GM21717 (cell line): ENCODE data around the gene CPSF2.
"Not testable (repeated sequence)": the region's sequence is repeated elsewhere in the genome, so short reads cannot be mapped to it uniquely, and the experiment has no call there.

Source experiments
- ATAC-seq: cut with Tn5 transposase; IDR thresholded peaks from one replicate; pipeline ENCODE4 v1.9.1; 2021; ENCODE audit warnings: mild to moderate bottlenecking, moderate library complexity; ENCODE audit not compliant: unreplicated experiment

The CPSF2 gene

DNA sequence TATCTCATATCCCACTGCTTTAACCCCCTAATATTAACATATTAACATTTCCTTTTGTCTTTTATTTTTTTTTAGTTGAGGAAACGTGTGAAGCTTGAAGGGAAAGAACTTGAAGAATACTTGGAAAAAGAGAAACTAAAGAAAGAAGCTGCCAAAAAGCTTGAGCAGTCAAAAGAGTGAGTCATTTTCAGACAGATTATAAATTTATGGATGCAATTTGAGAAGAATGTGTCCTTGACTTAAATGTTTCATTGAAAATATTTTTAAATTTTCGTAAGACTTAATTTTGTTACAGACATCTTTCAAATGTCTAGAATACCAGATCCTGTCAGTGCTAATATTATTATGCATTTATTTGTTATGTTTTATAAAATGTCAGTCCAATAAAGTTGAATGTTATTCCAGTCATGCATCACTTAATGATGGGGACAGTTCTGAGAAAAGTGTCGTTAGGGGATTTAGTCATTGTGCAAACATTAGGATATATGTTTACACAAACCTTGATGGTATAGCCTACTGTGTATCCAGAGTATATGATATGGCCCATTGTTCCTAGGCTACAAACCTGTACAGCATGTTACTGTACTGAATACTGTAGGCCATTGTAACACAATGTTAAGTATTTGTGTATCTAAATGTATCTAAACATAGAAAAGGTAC, 32.6 kb downstream of the CPSF2 start:
- ATAC-seq = no peak

GRCh38 chr14:92160619-92161018, 38.9 kb downstream of the CPSF2 start:
- ATAC-seq = no peak

DNA sequence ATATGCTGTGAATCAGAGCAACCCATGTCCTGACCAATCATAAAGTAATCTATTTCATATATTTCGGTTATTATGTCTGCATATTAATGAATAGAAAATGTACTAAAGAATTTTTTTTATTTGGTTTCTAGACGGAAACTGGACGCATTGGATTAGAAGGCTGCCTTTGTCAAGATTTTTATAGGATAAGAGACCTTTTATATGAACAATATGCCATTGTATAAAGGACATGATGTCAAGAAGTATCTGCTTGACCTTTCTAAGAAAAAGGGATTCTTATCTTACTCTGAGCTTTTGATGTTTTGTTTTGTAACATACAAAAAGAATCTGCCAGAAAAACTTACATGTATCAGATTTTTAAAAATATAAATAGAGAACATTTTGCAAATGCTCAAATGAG, 39.8 kb downstream of the CPSF2 start:
- ATAC-seq = no peak

DNA sequence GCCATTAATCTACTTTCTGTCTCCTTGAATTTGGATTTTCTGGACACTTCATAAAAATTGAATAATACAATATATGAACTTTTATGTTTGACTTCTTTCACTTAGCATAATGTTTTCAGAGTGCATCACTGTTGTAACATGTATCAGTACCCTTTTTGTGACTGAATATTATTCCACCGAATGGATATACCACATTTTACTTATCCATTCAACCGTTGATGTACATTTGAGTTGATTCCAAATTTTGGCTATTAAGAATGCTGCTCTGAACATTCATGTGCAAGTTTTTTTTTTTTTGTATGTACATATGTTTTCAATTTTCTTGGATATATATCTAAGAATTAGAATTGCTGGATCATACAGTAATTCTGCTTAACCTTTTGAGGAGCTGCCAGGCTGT, 43.2 kb downstream of the CPSF2 start:
- no peak for ATAC-seq

GRCh38 chr14:92173668-92174067, 51.9 kb downstream of the CPSF2 start:
- ATAC-seq = no peak

- ATAC-seq = no peak
These were observed 54.0 kb downstream of the CPSF2 start for GRCh38 chr14:92175811-92176210.

- no peak for ATAC-seq
These were observed 54.7 kb downstream of the CPSF2 start for GRCh38 chr14:92176476-92176875.

DNA sequence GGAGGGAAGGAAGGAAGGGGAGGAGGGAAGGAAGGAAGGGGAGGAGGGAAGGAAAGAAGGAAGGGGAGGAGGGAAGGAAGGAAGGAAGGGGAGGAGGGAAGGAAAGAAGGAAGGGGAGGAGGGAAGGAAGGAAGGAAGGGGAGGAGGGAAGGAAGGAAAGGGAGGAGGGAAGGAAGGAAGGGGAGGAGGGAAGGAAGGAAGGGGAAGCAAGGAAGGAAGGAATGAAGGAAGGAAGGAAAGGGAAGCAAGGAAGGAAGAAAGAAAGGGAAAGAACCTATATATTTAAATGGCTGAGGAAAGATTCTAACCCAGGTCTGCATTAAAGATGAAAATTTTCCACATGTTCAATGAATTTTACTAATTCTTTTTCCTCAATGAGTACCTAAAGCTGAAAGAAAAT, 57.4 kb downstream of the CPSF2 start:
- not testable (repeated sequence) for ATAC-seq

DNA sequence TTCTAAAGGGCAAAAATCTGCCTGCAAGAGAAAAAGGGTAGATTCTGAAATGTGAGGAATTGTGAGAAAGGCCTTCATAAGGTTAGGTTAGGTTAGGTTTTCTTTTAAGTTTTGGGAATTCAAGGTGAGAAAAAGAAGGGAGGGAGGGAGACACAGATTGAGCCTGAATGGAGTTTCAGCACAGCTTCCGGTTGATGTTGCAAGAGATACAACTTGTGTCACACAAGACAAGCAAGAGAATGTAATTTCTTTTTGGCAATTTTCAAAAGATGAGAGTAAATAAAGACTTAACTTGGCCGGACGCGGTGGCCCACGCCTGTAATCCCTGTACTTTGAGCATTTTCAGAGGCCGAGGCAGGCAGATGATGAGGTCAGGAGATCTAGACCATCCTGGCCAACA, 63.8 kb downstream of the CPSF2 start:
- no peak for ATAC-seq

DNA sequence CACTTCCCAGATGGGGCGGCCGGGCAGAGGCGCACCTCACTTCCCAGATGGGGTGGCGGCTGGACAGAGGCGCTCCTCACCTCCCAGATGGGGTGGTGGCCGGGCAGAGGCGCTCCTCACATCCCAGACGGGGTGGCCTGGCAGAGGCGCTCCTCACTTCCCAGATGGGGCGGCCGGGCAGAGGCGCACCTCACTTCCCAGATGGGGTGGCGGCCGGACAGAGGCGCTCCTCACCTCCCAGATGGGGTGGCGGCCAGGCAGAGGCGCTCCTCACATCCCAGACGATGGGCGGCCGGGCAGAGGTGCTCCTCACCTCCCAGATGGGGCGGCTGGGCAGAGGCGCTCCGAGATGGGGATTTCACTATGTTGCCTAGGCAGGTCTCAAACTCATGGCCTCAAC, 65.8 kb downstream of the CPSF2 start:
- ATAC-seq = not testable (repeated sequence)

DNA sequence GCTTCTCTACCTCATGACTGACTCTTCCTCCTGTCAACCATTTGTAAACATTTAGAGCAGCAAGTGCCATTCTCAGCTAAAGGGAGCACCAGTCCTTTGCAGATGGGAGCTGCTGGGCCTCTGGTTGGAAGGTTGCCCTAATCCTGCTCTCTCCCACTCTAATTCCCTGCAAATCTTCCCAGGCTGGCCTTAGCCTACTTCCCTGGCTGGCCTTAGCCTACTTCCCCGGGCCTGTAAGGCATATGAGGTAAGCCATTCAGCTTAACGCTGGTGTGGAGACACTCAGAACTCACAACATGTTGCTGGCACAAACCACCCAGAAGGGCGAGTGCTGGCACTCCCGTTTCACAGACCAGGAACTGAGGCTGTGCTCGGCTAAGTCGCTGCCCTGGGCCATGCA, 69.0 kb downstream of the CPSF2 start:
- ATAC-seq = no peak

- no peak for ATAC-seq
These were observed 77.0 kb downstream of the CPSF2 start for GRCh38 chr14:92198804-92199203.

- no peak for ATAC-seq
These were observed 78.0 kb downstream of the CPSF2 start for GRCh38 chr14:92199763-92200162.

DNA sequence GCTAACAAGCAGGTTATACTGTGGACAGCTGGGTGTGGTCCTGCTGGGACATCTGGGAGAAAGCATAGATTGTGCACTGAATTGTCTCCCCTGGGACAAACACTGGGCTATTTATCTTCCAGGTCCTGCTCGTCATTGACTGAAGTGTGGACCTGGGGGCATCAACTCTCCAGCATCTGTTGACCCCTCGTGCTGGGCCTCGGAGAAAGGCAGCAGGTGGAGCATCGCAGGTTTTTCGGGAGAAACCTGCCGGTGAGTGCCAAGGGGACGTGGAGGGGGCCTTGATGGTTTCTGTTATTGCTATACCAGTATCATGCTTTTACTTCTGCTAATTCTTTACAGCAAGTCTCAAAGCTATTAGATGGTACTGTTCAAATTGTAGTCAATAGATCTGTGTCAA, 81.3 kb downstream of the CPSF2 start:
- no peak for ATAC-seq

GRCh38 chr14:92204792-92205191, 83.0 kb downstream of the CPSF2 start:
- no peak for ATAC-seq

- ATAC-seq = no peak
These were observed 85.5 kb downstream of the CPSF2 start for GRCh38 chr14:92207012-92207927.

- no peak for ATAC-seq
These were observed 86.1 kb downstream of the CPSF2 start for GRCh38 chr14:92207928-92208265.

DNA sequence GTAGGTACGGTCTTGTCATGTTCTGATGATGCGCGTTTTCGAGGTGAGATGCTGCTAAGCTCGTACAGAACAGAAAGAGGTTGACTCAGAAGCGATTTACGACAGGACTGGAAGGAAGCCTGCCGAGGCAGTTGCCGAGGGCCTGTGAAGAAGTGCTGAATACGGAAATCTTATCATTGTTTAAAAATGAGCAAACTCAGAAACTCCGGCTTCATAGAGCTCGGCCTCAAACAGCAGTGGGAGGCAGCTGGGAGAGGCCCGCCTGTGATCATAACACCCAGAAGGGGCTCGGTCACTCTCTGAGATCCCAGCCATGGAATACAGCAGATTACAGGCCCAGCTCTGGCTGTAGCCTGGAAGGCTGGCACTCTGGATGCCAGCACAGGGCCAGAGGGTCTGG, 87.4 kb downstream of the CPSF2 start:
- no peak for ATAC-seq

DNA sequence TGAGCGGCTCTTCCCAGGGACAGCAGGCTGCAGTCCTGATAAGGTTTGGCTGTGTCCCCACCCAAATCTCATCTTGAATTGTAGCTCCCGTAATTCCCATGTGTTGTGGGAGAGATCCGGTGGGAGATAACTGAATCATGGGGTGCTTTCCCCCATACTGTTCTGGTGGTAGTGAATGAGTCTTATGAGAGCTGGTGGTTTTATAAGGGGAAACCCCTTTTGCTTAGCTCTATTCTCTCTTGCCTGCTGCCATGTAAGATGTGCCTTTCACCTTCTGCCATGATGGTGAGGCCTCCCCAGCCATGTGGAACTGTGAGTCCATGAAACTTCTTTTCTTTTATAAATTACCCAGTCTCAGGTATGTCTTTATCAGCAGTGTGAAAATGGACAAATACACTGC, 91.4 kb downstream of the CPSF2 start:
- not testable (repeated sequence) for ATAC-seq

DNA sequence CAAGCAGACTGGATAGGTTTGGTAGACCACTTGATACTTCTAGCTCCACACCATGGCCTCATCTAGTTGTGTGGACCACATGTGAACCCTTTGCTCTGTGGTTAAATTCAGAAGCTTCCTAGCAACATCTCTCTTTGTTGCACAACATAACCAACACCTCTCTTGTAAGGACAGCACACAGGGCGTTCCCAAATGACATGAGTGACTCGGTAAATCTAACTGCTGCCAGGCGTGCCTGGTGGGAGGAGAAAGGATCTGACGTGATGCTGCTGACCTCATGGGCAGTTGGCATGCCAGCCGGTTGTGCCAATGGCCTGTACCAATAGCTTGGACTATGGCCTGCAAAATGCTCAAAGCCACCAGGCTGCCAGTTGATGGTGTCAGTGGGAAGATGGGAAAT, 93.8 kb downstream of the CPSF2 start:
- no peak for ATAC-seq

DNA sequence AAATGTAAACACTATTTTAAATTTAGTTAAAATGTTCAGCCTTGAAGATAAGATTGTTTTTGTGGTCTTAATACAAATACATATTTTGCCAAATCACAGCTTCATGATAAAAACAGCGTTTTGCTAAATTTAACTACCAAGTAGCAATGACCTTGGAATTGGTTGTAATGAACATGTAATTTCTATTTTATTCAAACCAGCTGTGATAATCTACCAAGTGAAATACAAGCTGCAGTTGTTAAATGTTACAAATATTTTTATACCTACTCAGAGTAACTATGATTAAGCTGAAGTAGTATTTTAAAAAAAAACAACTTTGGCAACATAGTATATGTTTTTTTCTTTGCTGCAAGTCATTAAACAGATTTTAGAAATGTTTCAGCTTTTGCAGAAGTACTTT, 96.2 kb downstream of the CPSF2 start:
- ATAC-seq = no peak
